ENCODE data around the gene CDCP1.
"Not testable (repeated sequence)": the region's sequence is repeated elsewhere in the genome, so short reads cannot be mapped to it uniquely, and the experiment has no call there.

Gene CDCP1

GRCh38 chr3:45059132-45059531, 87.0 kb downstream of the CDCP1 start:
- no peak for DNase-seq (ENCODE audit: low read depth)
- no peak overlapping the region for H3K4me3 ChIP-seq (ENCODE audit: low read depth, low read length)
- TF ChIP-seq CTCF (conservative IDR thresholded peaks at IDR 0.05; ENCODE audit: low read depth, low read length), result no peak

- TF ChIP-seq CTCF (conservative IDR thresholded peaks at IDR 0.05; ENCODE audit: low read depth, low read length), result no peak
- no peak for DNase-seq (ENCODE audit: low read depth)
- H3K4me3 ChIP-seq (ENCODE audit: low read depth, low read length), result no peak overlapping the region
Measured at GRCh38 chr3:45057557-45057956, 88.6 kb downstream of the CDCP1 start.

GRCh38 chr3:45056608-45057301, 89.4 kb downstream of the CDCP1 start:
- peak; percentile 42 for DNase-seq (ENCODE audit: low read depth)
- H3K4me3 ChIP-seq (ENCODE audit: low read depth, low read length), result no peak overlapping the region
- no peak for TF ChIP-seq CTCF (conservative IDR thresholded peaks at IDR 0.05; ENCODE audit: low read depth, low read length)

GRCh38 chr3:45055411-45056143, 90.6 kb downstream of the CDCP1 start:
- TF ChIP-seq CTCF (conservative IDR thresholded peaks at IDR 0.05; ENCODE audit: low read depth, low read length), result peak; percentile 1
- peak; percentile 87 for DNase-seq (ENCODE audit: low read depth)
- H3K4me3 ChIP-seq (ENCODE audit: low read depth, low read length), result no peak overlapping the region

- DNase-seq (ENCODE audit: low read depth), result peak; percentile 84
- TF ChIP-seq CTCF (conservative IDR thresholded peaks at IDR 0.05; ENCODE audit: low read depth, low read length), result no peak
Measured at GRCh38 chr3:45055032-45055410, 91.2 kb downstream of the CDCP1 start.

GRCh38 chr3:45054196-45054857, 91.9 kb downstream of the CDCP1 start:
- peak; percentile 74 for DNase-seq (ENCODE audit: low read depth)
- no peak overlapping the region for H3K4me3 ChIP-seq (ENCODE audit: low read depth, low read length)
- TF ChIP-seq CTCF (conservative IDR thresholded peaks at IDR 0.05; ENCODE audit: low read depth, low read length), result no peak

More at GRCh38 chr3:45055032-45055410, 91.2 kb downstream of the CDCP1 start:
- no peak overlapping the region for H3K4me3 ChIP-seq (ENCODE audit: low read depth, low read length)

GRCh38 chr3:45053805-45054195, 92.4 kb downstream of the CDCP1 start:
- DNase-seq (ENCODE audit: low read depth); H3K4me3 ChIP-seq (ENCODE audit: low read depth, low read length): not testable (repeated sequence)
